NB4 (cell line): ENCODE results near the gene CREB3L4.

ENCODE experiments used
- CTCF ChIP-seq: IDR thresholded peaks from one replicate; pipeline ENCODE4 v1.5.1; 2012; ENCODE audit warnings: low read depth, low read length
- POLR2A ChIP-seq: IDR thresholded peaks from 2 replicates; pipeline ENCODE4 v1.6.1; 2011; ENCODE audit warnings: mild to moderate bottlenecking; ENCODE audit not compliant: insufficient read length; ENCODE audit errors: extremely low read depth

- no peak for TF ChIP-seq CTCF
- TF ChIP-seq POLR2A, result no peak
Measured at GRCh38 chr1:153945795-153946621, 21.7 kb upstream of the CREB3L4 start.
